ENCODE results near the gene GRAMD1B. TPM values are rescaled to one million over a fixed set of nuclear protein-coding genes. Genes with fewer than 3 reads are reported as not detected.

Gene GRAMD1B
- total RNA-seq, 4 donors from 2014 or later, result 0.61 to 1.7 (median 1.1) TPM

DNA sequence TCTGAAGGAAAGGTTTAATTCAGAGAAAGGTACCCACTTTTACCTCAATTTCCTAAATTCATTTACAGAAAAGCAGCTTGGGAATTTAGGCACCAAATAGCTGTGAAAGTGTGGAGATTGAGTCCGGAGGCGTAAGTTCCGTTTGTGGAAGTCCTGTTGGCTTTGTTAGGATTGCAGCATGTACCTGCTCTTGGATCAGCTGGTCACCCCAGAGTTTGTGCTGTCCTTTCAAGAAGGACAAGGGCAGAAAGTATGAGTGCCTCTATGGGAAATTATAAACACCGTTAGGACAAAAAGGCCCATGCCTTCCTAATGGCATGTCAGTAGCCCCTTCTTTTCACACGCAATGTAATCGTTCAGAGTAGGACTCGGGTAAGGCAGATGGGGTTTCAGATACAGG lies 126.6 kb downstream of the GRAMD1B start:
- H3K36me3 ChIP-seq, result no peaks in the 10 kb centered on the region
- H3K4me1 ChIP-seq, result peaks cover 6 to 32% (median 11%) of the 10 kb centered on the region in 3 donors
- no peak for DNase-seq
- TF ChIP-seq, protein P1, sequence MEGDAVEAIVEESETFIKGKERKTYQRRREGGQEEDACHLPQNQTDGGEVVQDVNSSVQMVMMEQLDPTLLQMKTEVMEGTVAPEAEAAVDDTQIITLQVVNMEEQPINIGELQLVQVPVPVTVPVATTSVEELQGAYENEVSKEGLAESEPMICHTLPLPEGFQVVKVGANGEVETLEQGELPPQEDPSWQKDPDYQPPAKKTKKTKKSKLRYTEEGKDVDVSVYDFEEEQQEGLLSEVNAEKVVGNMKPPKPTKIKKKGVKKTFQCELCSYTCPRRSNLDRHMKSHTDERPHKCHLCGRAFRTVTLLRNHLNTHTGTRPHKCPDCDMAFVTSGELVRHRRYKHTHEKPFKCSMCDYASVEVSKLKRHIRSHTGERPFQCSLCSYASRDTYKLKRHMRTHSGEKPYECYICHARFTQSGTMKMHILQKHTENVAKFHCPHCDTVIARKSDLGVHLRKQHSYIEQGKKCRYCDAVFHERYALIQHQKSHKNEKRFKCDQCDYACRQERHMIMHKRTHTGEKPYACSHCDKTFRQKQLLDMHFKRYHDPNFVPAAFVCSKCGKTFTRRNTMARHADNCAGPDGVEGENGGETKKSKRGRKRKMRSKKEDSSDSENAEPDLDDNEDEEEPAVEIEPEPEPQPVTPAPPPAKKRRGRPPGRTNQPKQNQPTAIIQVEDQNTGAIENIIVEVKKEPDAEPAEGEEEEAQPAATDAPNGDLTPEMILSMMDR (IDR thresholded peaks at IDR 0.05), result no peak
- no peak for TF ChIP-seq POLR2A (IDR thresholded peaks at IDR 0.05)
- peaks cover 0 to 4% (median 0%) of the 10 kb centered on the region in 4 donors for H3K27me3 ChIP-seq
- H3K4me3 ChIP-seq, result no peak overlapping the region
- intact Hi-C loops (cut with DNase I), result loop anchor here (5.0 kb wide), 1 partner anchor 44 kb away; no protein-coding TSS in a partner anchor
- no peak overlapping the region for H3K27ac ChIP-seq
- no peaks in the 10 kb centered on the region for H3K9me3 ChIP-seq
- 87 to 90% methylated on average over 7 of the region's 7 CpGs for WGBS, 2 donors

DNA sequence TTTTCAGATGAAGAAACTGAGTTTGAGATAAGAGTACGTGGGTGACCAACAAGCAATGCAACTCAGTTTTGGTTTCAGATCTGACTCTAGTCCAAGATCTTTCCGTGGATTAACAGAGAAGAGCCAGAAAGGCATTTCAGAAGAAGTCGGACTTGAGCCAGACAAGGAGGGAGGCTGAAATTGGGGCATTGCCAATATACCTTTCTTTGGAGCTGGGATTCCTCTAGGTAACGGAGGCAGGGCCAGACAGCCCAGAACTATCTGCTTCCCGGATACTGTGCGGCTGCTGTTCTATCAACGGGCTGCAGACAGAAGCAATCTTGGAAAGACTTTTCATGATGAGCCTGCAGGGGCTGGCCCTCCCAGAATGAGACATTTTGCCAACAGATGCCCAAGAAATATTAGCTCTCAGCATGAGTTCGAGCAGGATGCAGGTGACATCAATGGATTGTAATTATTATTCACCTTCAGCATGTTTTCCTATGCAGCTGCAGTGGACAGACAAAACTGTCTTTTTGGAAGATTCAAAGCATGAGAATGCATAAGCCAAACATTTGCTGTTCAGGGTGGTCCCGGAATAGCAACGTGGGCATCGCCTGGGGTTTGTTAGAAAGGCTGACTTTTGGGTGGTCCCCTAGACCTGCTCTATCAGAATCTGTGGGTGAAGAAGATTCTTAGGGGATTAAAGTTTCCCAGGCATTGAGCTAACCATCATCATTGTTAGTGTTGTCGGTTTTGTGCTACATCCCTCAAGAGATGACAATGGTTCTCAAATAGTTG lies 128.7 kb downstream of the GRAMD1B start:
- H3K27me3 ChIP-seq, result peaks cover 0 to 4% (median 0%) of the 10 kb centered on the region in 4 donors
- TF ChIP-seq POLR2A (IDR thresholded peaks at IDR 0.05), result no peak
- TF ChIP-seq, protein P1 (IDR thresholded peaks at IDR 0.05), result no peak
- no peaks in the 10 kb centered on the region for H3K36me3 ChIP-seq
- intact Hi-C loops (cut with DNase I), result loop anchor here (5.0 kb wide), 1 partner anchor 46 kb away; no protein-coding TSS in a partner anchor
- no peak overlapping the region for H3K27ac ChIP-seq
- DNase-seq, result no peak
- no peaks in the 10 kb centered on the region for H3K9me3 ChIP-seq
- no peak overlapping the region for H3K4me3 ChIP-seq
- H3K4me1 ChIP-seq, result peaks cover 6 to 33% (median 11%) of the 10 kb centered on the region in 3 donors
- 53 to 73% methylated on average over 8 to 11 of the region's 12 CpGs for WGBS, 2 donors

DNA sequence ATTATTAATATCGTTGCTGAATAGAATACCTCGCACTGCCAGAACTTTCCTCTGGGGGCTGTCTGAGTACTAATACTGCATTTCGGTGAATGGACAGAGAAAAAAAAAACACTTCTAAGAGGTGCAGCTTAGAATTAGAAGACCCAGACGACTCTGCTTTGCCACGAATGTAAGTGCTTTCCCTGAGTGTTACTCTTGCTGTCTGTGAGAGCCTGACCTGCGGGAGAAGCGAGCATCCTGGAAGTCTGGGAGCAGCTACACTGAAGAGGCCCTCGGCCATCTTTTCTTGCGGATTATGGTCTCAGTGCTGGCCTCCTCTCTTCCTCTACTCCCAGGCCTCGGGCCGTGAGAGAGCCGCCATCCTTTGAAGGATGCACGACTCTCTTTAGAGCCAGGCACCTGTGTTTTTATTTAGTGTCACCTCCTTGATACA lies 129.5 kb downstream of the GRAMD1B start:
- intact Hi-C loops (cut with DNase I), result loop anchor here (5.0 kb wide), 1 partner anchor 47 kb away; no protein-coding TSS in a partner anchor
- peak overlapping the region in 1 of 4 donors; percentile 33 for H3K27ac ChIP-seq
- 31 to 42% methylated on average over 12 to 13 of the region's 13 CpGs for WGBS, 2 donors
- H3K9me3 ChIP-seq, result no peaks in the 10 kb centered on the region
- no peak for TF ChIP-seq POLR2A (IDR thresholded peaks at IDR 0.05)
- TF ChIP-seq, protein P1 (IDR thresholded peaks at IDR 0.05), result no peak
- no peak for DNase-seq
- H3K4me1 ChIP-seq, result peaks cover 6 to 33% (median 11%) of the 10 kb centered on the region in 3 donors
- peak overlapping the region; percentile 28 to 55 (median 39) for H3K4me3 ChIP-seq
- H3K36me3 ChIP-seq, result no peaks in the 10 kb centered on the region
- H3K27me3 ChIP-seq, result peaks cover 0 to 4% (median 0%) of the 10 kb centered on the region in 4 donors

DNA sequence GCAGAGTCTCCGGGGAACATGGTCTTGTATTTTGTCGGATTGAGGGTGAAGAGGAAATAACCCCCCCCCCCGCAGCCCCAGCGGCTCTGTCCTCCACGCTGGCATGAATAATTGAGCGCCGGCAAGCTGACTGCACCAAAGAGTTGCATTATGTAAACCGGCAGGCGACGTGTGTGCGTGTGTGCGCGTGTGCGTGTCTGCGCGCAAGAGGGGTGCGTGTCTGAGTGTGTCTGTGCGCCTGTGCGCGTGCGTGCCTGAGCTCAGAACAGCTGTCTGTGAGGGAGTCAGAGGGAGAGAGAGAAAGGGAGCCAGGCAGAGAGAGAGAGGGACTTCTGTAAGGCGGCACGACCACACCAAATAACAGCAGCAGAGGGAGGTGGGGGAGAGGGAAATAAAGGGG lies 129.9 kb downstream of the GRAMD1B start:
- DNase-seq, result no peak
- no peak for TF ChIP-seq POLR2A (IDR thresholded peaks at IDR 0.05)
- TF ChIP-seq, protein P1 (IDR thresholded peaks at IDR 0.05), result no peak
- whole genome bisulfite sequencing, 2 donors, result 11 to 24% methylated on average over 3 to 12 of the region's 23 CpGs
- intact Hi-C loops (cut with DNase I), result no loop called here
- Histone ChIP-seq H3K4me3 (peak overlapping the region; percentile 28 to 55 (median 39)), H3K27ac (peak overlapping the region in 2 of 4 donors; percentile 33 to 50), H3K4me1 (peaks cover 6 to 33% (median 11%) of the 10 kb centered on the region in 3 donors), H3K9me3 (no peaks in the 10 kb centered on the region), H3K36me3 (no peaks in the 10 kb centered on the region), H3K27me3 (peaks cover 0 to under 1% (median 0%) of the 10 kb centered on the region in 4 donors)

DNA sequence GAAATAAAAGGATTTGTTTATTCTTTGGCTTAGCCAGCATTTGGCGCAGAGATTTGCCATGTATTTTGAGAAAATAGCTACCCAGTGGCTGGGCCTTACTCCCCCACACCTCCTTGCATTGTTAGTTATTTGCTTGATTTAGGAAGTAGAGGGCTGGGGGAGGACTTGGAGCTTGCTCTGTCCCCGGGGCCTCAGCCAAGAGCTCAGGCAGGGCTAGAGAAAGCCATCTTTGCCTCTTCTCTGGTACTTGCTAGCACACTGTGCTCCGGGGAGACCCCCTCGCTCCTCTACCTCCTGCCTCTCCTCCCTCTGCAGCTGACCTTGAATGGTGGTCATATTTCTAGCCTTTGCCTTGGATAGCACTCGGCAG lies 131.3 kb downstream of the GRAMD1B start:
- Histone ChIP-seq H3K4me3 (no peak overlapping the region), H3K9me3 (no peaks in the 10 kb centered on the region), H3K27me3 (no peaks in the 10 kb centered on the region), H3K36me3 (no peaks in the 10 kb centered on the region), H3K4me1 (peaks cover 6 to 33% (median 11%) of the 10 kb centered on the region in 3 donors), H3K27ac (no peak overlapping the region)
- TF ChIP-seq POLR2A (IDR thresholded peaks at IDR 0.05), result no peak
- TF ChIP-seq, protein P1 (IDR thresholded peaks at IDR 0.05), result no peak
- intact Hi-C loops (cut with DNase I), result no loop called here
- DNase-seq, result no peak
- WGBS, 2 donors, result 74 to 76% methylated on average over 4 of the region's 5 CpGs

Measured in esophagus squamous epithelium (tissue), 5 donors.